ENCODE results near the gene KIAA0319L.
"Not testable (repeated sequence)": the region's sequence is repeated elsewhere in the genome, so short reads cannot be mapped to it uniquely, and the experiment has no call there.

Gene KIAA0319L

DNA sequence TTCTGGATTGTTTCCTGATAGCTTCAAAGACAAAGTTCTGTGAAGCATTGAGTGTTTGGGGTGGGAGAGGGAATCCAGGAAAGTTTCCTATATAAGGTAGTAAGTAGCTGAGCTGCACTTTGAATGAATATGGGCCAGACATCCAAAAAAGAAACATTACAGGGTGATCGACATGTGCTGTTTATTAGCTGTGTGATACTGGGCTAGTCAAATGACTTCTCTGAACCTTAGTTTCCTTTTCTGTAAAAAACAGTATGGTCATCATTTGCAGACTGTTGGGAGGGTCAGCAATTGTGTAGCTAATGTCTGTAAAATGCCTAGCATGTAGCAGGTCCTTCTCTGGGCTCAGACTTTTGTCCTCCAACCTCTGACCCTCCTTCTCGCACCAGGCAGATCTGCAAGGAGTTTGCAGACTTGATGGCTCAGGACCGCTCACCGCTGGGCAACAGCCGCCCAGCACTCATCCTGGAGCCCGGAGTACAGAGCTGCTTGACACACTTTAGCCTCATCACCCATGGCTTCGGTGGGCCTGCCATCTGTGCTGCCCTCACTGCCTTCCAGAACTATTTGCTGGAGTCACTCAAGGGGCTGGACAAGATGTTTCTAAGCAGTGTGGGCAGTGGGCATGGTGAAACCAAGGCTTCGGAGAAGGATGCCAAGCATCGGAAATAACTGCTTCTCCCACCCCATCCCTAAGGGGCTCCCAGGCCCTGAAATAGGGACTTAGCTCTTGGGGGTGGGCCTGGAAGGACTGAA is 37.0 kb upstream of the KIAA0319L start:
- no peak overlapping the region for H3K27ac ChIP-seq (ENCODE audit: low read depth, low read length, severe bottlenecking)
- 93 to 95% methylated on average over 7 of the region's 9 CpGs for WGBS, 2 experiments (ENCODE audit: insufficient coverage in 2 of 2)
- H3K4me3 ChIP-seq (ENCODE audit: extremely low read depth, insufficient read depth, low read length, poor library complexity, severe bottlenecking): no peak overlapping the region
- H3K36me3 ChIP-seq (ENCODE audit: control insufficient read depth, insufficient read depth, low read length): peaks cover 15% of the 10 kb centered on the region
- H3K4me1 ChIP-seq (ENCODE audit: control insufficient read depth, insufficient read depth, low read length, poor library complexity, severe bottlenecking): no peaks in the 10 kb centered on the region
- no peaks in the 10 kb centered on the region for H3K9me3 ChIP-seq (ENCODE audit: control insufficient read depth, low read length)

DNA sequence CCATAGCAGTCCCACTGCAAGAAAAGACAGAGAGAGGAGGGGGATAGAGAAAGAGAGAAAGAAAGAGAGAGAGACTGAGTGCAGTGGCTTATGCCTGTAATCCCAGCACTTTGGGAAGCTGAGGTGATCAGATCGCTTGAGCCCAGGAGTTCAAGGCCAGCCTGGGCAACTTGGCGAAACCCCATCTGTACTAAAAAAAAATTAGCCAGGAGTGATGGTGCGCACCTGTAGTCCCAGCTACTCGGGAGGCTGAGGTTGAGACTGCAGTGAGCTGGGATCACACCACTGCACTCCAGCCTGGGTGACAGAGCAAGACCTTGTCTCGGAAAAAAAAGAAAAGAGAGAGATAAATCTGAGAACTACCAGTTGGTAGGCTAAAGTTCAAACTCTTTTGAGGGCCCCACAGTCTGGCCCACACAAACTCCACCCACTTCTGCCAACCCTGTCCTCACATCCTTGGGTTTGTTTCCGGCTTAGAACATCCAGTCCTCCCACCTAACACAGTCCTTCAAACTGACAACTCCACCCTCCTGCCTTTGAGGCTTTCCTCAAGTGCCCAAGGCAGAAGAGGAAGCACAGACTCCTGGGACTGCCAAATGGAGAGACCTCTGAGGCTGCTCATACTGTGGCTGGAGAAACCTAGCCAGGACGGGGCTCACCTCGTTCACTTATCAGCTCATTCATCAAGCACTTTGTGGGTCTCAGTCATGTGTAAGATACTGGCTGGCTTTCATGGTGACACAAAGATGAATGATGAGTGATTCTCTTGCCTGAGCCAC is 36.0 kb upstream of the KIAA0319L start:
- 94 to 95% methylated on average over 7 to 8 of the region's 8 CpGs for WGBS, 2 experiments (ENCODE audit: insufficient coverage in 2 of 2)
- no peak overlapping the region for H3K4me3 ChIP-seq (ENCODE audit: extremely low read depth, insufficient read depth, low read length, poor library complexity, severe bottlenecking)
- no peaks in the 10 kb centered on the region for H3K9me3 ChIP-seq (ENCODE audit: control insufficient read depth, low read length)
- peaks cover 11% of the 10 kb centered on the region for H3K36me3 ChIP-seq (ENCODE audit: control insufficient read depth, insufficient read depth, low read length)
- no peaks in the 10 kb centered on the region for H3K4me1 ChIP-seq (ENCODE audit: control insufficient read depth, insufficient read depth, low read length, poor library complexity, severe bottlenecking)
- no peak overlapping the region for H3K27ac ChIP-seq (ENCODE audit: low read depth, low read length, severe bottlenecking)

GRCh38 chr1:35591211-35591610 is 34.0 kb upstream of the KIAA0319L start:
- H3K4me3 ChIP-seq (ENCODE audit: extremely low read depth, insufficient read depth, low read length, poor library complexity, severe bottlenecking): no peak overlapping the region
- peaks cover 6% of the 10 kb centered on the region for H3K36me3 ChIP-seq (ENCODE audit: control insufficient read depth, insufficient read depth, low read length)
- H3K4me1 ChIP-seq (ENCODE audit: control insufficient read depth, insufficient read depth, low read length, poor library complexity, severe bottlenecking): no peaks in the 10 kb centered on the region
- no peaks in the 10 kb centered on the region for H3K9me3 ChIP-seq (ENCODE audit: control insufficient read depth, low read length)
- WGBS, 2 experiments (ENCODE audit: insufficient coverage in 2 of 2): 86 to 90% methylated on average over 7 of the region's 8 CpGs
- no peak overlapping the region for H3K27ac ChIP-seq (ENCODE audit: low read depth, low read length, severe bottlenecking)

GRCh38 chr1:35590476-35591040 is 33.4 kb upstream of the KIAA0319L start:
- WGBS, 2 experiments (ENCODE audit: insufficient coverage in 2 of 2): 94 to 95% methylated on average over 25 of the region's 25 CpGs
- no peak overlapping the region for H3K4me3 ChIP-seq (ENCODE audit: extremely low read depth, insufficient read depth, low read length, poor library complexity, severe bottlenecking)
- H3K4me1 ChIP-seq (ENCODE audit: control insufficient read depth, insufficient read depth, low read length, poor library complexity, severe bottlenecking): no peaks in the 10 kb centered on the region

DNA sequence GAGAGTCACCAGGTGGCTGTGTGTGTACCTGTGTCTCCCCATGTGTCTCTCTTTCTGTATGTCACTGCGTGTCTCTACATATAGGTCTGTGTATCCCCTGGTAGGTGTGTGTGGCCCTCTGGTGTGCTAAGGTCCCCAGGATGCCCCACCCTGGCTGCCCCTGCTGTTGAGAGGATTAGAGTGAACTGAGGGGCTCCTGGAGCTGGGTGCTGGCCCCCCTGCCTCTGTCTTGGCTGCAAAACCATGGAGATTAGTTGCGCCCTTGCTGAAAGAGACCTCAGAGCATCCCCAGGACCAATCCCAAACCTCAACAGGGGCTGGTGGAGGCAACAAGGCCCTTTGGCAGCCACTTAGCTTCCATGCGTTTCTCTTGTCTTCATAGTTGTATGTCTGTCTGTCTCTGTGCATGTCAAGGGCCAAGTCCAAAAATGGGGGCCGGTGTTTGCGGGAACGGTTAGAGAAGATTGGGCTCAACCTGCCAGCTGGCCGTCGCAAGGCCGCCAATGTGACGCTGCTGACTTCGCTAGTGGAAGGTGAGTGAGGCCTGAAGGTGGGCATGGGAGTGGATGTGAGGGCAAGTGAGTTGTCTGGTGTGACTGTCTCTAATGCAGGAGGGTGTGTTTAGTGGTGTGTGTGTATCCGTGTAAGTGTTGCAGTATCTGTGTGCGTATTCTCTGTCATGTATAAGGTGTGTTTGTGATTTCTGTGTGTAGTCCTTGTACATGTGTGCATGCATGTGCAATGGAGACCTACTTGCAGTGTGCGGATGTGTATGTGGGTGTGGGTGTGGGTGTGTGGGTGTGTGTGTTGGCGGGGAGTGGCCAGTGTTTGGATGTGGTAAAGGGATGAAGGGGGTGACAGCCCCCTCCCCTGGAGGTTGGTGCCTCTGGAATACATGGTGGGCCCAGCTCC is 32.6 kb upstream of the KIAA0319L start:
- 95% methylated on average over 14 to 15 of the region's 15 CpGs for WGBS, 2 experiments (ENCODE audit: insufficient coverage in 2 of 2)
- H3K9me3 ChIP-seq (ENCODE audit: control insufficient read depth, low read length): no peaks in the 10 kb centered on the region
- H3K27ac ChIP-seq (ENCODE audit: low read depth, low read length, severe bottlenecking): no peak overlapping the region
- no peaks in the 10 kb centered on the region for H3K4me1 ChIP-seq (ENCODE audit: control insufficient read depth, insufficient read depth, low read length, poor library complexity, severe bottlenecking)
- H3K36me3 ChIP-seq (ENCODE audit: control insufficient read depth, insufficient read depth, low read length): peaks cover under 1% of the 10 kb centered on the region
- H3K4me3 ChIP-seq (ENCODE audit: extremely low read depth, insufficient read depth, low read length, poor library complexity, severe bottlenecking): no peak overlapping the region

More at GRCh38 chr1:35590476-35591040, 33.4 kb upstream of the KIAA0319L start:
- no peaks in the 10 kb centered on the region for H3K9me3 ChIP-seq (ENCODE audit: control insufficient read depth, low read length)
- H3K36me3 ChIP-seq (ENCODE audit: control insufficient read depth, insufficient read depth, low read length): peaks cover 4% of the 10 kb centered on the region
- H3K27ac ChIP-seq (ENCODE audit: low read depth, low read length, severe bottlenecking): no peak overlapping the region

DNA sequence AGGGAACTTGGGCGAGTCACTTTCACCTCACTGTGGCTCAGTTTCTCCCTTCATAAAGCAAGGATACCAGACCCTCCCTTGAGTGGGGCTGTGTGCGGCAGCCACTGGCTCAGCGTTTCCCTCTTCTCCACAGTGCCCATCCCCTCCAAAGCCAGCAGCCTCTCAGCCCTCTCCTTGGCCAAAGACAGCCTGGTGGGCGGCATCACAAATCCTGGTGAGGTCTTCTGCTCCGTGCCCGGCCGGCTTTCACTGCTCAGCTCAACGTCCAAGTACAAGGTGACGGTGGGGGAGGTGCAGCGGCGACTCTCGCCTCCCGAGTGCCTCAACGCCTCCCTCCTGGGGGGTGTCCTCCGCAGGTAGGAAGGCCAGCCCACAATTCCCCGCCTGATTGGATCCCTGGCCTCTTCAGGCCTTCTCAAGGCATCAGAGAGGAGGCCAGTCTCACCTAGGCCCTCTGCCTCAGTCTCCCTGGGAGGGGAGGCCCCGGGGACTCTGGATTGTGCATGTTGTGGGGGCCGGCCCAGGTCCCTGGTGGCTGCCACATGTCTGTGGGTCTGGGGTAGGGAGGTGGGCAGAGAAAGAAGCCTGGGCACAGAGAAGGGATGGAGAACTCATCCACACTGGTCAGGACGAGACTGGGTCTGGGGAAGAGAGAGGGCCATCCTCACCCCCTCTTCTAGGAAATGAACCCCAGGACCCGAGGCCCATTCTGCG is 31.2 kb upstream of the KIAA0319L start:
- no peak overlapping the region for H3K4me3 ChIP-seq (ENCODE audit: extremely low read depth, insufficient read depth, low read length, poor library complexity, severe bottlenecking)
- H3K36me3 ChIP-seq (ENCODE audit: control insufficient read depth, insufficient read depth, low read length): no peaks in the 10 kb centered on the region
- no peaks in the 10 kb centered on the region for H3K9me3 ChIP-seq (ENCODE audit: control insufficient read depth, low read length)
- no peak overlapping the region for H3K27ac ChIP-seq (ENCODE audit: low read depth, low read length, severe bottlenecking)
- H3K4me1 ChIP-seq (ENCODE audit: control insufficient read depth, insufficient read depth, low read length, poor library complexity, severe bottlenecking): no peaks in the 10 kb centered on the region
- WGBS, 2 experiments (ENCODE audit: insufficient coverage in 2 of 2): 76 to 79% methylated on average over 16 to 18 of the region's 21 CpGs

DNA sequence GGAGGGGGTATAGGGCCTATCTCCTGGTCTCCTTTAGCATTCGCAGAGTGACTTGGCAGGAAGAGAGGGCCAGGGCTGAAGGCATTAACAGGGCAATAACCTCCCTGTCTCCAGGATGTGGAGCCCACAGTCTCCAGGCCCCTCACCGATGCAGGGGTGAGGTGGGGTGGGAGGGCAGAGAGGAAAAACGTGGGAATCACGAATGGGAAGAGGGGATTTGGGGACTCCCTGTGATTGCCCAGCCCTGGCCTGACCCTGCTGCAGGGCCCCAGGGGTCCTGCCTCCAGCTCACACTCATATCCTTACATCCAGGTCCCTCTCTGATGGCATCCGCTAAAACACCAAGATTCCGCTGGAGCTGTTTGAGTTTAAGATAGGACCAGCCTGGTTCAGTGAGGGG is 30.5 kb upstream of the KIAA0319L start:
- Histone ChIP-seq H3K4me1 (ENCODE audit: control insufficient read depth, insufficient read depth, low read length, poor library complexity, severe bottlenecking) (no peaks in the 10 kb centered on the region), H3K4me3 (ENCODE audit: extremely low read depth, insufficient read depth, low read length, poor library complexity, severe bottlenecking) (no peak overlapping the region), H3K9me3 (ENCODE audit: control insufficient read depth, low read length) (no peaks in the 10 kb centered on the region), H3K36me3 (ENCODE audit: control insufficient read depth, insufficient read depth, low read length) (no peaks in the 10 kb centered on the region), H3K27ac (ENCODE audit: low read depth, low read length, severe bottlenecking) (no peak overlapping the region)
- WGBS, 2 experiments (ENCODE audit: insufficient coverage in 2 of 2): 100% methylated on average over 2 of the region's 6 CpGs; no CpG with 5 or more reads in 1 of the 2 experiments

GRCh38 chr1:35586808-35587207 is 29.6 kb upstream of the KIAA0319L start:
- no peak overlapping the region for H3K27ac ChIP-seq (ENCODE audit: low read depth, low read length, severe bottlenecking)
- H3K4me1 ChIP-seq (ENCODE audit: control insufficient read depth, insufficient read depth, low read length, poor library complexity, severe bottlenecking): no peaks in the 10 kb centered on the region
- no peak overlapping the region for H3K4me3 ChIP-seq (ENCODE audit: extremely low read depth, insufficient read depth, low read length, poor library complexity, severe bottlenecking)
- no peaks in the 10 kb centered on the region for H3K36me3 ChIP-seq (ENCODE audit: control insufficient read depth, insufficient read depth, low read length)
- no peaks in the 10 kb centered on the region for H3K9me3 ChIP-seq (ENCODE audit: control insufficient read depth, low read length)
- 90 to 97% methylated on average over 3 to 7 of the region's 7 CpGs for WGBS, 2 experiments (ENCODE audit: insufficient coverage in 2 of 2)

DNA sequence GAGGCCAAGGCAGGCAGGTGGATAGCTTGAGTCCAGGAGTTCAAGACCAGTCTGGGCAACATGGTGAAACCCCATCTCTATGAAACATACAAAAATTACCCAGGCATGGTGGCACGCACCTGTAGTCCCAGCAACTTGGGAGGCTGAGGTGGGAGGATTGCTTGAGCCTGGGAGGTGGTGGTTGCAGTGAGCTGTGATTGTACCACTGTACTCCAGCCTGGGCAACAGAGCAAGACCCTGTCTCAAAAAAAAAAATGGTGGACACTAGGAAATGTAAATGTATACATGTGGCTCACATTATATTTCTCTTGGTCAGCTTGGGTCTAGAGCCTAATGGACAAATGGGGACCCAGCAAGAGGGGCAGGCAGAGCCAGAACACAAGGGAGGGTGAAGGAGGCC is 28.6 kb upstream of the KIAA0319L start:
- 100% methylated on average over 1 of the region's 1 CpG for WGBS, 2 experiments (ENCODE audit: insufficient coverage in 2 of 2)
- H3K36me3 ChIP-seq (ENCODE audit: control insufficient read depth, insufficient read depth, low read length); H3K4me1 ChIP-seq (ENCODE audit: control insufficient read depth, insufficient read depth, low read length, poor library complexity, severe bottlenecking); H3K4me3 ChIP-seq (ENCODE audit: extremely low read depth, insufficient read depth, low read length, poor library complexity, severe bottlenecking); H3K9me3 ChIP-seq (ENCODE audit: control insufficient read depth, low read length); H3K27ac ChIP-seq (ENCODE audit: low read depth, low read length, severe bottlenecking): not testable (repeated sequence)

- Histone ChIP-seq H3K9me3 (ENCODE audit: control insufficient read depth, low read length) (no peaks in the 10 kb centered on the region), H3K4me3 (ENCODE audit: extremely low read depth, insufficient read depth, low read length, poor library complexity, severe bottlenecking) (no peak overlapping the region), H3K27ac (ENCODE audit: low read depth, low read length, severe bottlenecking) (no peak overlapping the region), H3K4me1 (ENCODE audit: control insufficient read depth, insufficient read depth, low read length, poor library complexity, severe bottlenecking) (no peaks in the 10 kb centered on the region), H3K36me3 (ENCODE audit: control insufficient read depth, insufficient read depth, low read length) (no peaks in the 10 kb centered on the region)
- WGBS, 2 experiments (ENCODE audit: insufficient coverage in 2 of 2): 76 to 88% methylated on average over 1 to 2 of the region's 3 CpGs
Observed at GRCh38 chr1:35585281-35585680, 28.1 kb upstream of the KIAA0319L start.

Data from mesodermal cell (in vitro differentiated cells).